AG04450 (cell line): ENCODE measurements around the gene CFAP251. TPM values are rescaled to one million over a fixed set of nuclear protein-coding genes. Genes with fewer than 3 reads are reported as not detected.

ENCODE experiments used
- CTCF ChIA-PET: fragments of 300-600, 350-600 bp; formaldehyde crosslinking; extraction: SDS; loops from one replicate; lab custom pipeline; 2022; ENCODE audit warnings: antibody characterized with exemption, inconsistent platforms; lab: Charles Lee
- POLR2A ChIA-PET: fragments of 350-600 bp; formaldehyde crosslinking; extraction: SDS; loops from one replicate; lab custom pipeline; 2021; ENCODE audit warnings: antibody characterized with exemption, inconsistent platforms; lab: Yijun Ruan, JAX
- DNase-seq: peaks from one replicate; pipeline ENCODE4 v3.0.0-alpha.2; 2011; ENCODE audit warnings: low read depth, low spot score
- H3K27ac ChIP-seq: one replicate; pipeline ENCODE4 v1.5.1; 2012; ENCODE audit warnings: low read depth, low read length, control low read depth
- H3K27me3 ChIP-seq: one replicate; pipeline ENCODE4 v1.6.0; 2012; ENCODE audit warnings: low read length; ENCODE audit not compliant: control insufficient read depth, insufficient read depth
- H3K4me3 ChIP-seq: 2 replicates; pipeline ENCODE4 v1.5.1; 2011; ENCODE audit warnings: mild to moderate bottlenecking, low read depth, low read length, control low read depth
- H3K9me3 ChIP-seq: 2 replicates; pipeline ENCODE4 v1.5.1; 2012; ENCODE audit warnings: low read length; ENCODE audit not compliant: control insufficient read depth, insufficient read depth
- CTCF ChIP-seq: IDR thresholded peaks from 2 replicates; pipeline ENCODE4 v1.5.1; 2011; ENCODE audit warnings: low read depth, low read length, control low read depth, inconsistent platforms
- polyA plus RNA-seq: library from polyadenylated mRNA; depleted of rRNA; stranded (reverse); fragments of >200 nt; gene quantifications from 2 replicates; pipeline ENCODE4 v1.2.3, GENCODE V29; 2011

CFAP251 gene
- polyA plus RNA-seq, 1 experiment = 16.1 TPM

GRCh38 chr12:122004633-122005071, 86.3 kb downstream of the CFAP251 start:
- DNase-seq = no peak
- Histone ChIP-seq H3K4me3 (no peak overlapping the region), H3K27me3 (no peaks in the 10 kb centered on the region), H3K9me3 (no peaks in the 10 kb centered on the region; the same call in 1 of the 2 replicates), H3K27ac (no peak overlapping the region)
- CTCF ChIA-PET = no interaction called here
- POLR2A ChIA-PET = interaction anchor here (0.9 to 1.0 kb wide), 2 partner anchors 13 to 292 kb away, joined by 3 read pairs; partner anchors contain the start of gene TMEM120B
- TF ChIP-seq CTCF = no peak

GRCh38 chr12:122005252-122005776, 86.9 kb downstream of the CFAP251 start:
- H3K27me3 ChIP-seq = no peaks in the 10 kb centered on the region
- no peak overlapping the region for H3K27ac ChIP-seq
- H3K4me3 ChIP-seq = no peak overlapping the region
- no peak for DNase-seq
- ChIA-PET POLR2A (interaction anchor here (0.9 to 1.0 kb wide), 2 partner anchors 13 to 293 kb away, joined by 3 read pairs; partner anchors contain the start of gene TMEM120B), CTCF (no interaction called here)
- H3K9me3 ChIP-seq = no peaks in the 10 kb centered on the region; the same call in 1 of the 2 replicates
- TF ChIP-seq CTCF = no peak

GRCh38 chr12:122006186-122006926, 88.0 kb downstream of the CFAP251 start:
- CTCF ChIA-PET = interaction anchor here (0.7 kb wide), 1 partner anchor 1575 kb away, joined by 4 read pairs; no protein-coding TSS in a partner anchor
- no peak overlapping the region for H3K27ac ChIP-seq
- no peak for DNase-seq
- POLR2A ChIA-PET = interaction anchor here (1.3 kb wide), 1 partner anchor 14 kb away, joined by 3 read pairs; no protein-coding TSS in a partner anchor
- TF ChIP-seq CTCF = no peak
- no peaks in the 10 kb centered on the region for H3K27me3 ChIP-seq
- H3K9me3 ChIP-seq = no peaks in the 10 kb centered on the region; the same call in 1 of the 2 replicates
- H3K4me3 ChIP-seq = no peak overlapping the region

- no peak for DNase-seq
- CTCF ChIA-PET = no interaction called here
These were observed 91.3 kb downstream of the CFAP251 start for GRCh38 chr12:122009741-122010140.

More at GRCh38 chr12:122009741-122010140, 91.3 kb downstream of the CFAP251 start:
- POLR2A ChIA-PET = interaction anchor here (0.9 kb wide), 1 partner anchor 17 kb away, joined by 4 read pairs; no protein-coding TSS in a partner anchor
- Histone ChIP-seq H3K9me3 (no peaks in the 10 kb centered on the region; the same call in none of the 2 replicates), H3K4me3 (no peak overlapping the region), H3K27me3 (no peaks in the 10 kb centered on the region), H3K27ac (no peak overlapping the region)
- no peak for TF ChIP-seq CTCF
